Neural crest cell (in vitro differentiated cells): ENCODE measurements around the gene SFXN2. TPM values are rescaled to one million over a fixed set of nuclear protein-coding genes. Genes with fewer than 3 reads are reported as not detected.

ENCODE experiments used
- DNase-seq: peaks from one replicate; pipeline ENCODE4 v3.0.0; 2021; ENCODE audit warnings: low read depth, mixed read lengths, low spot score
- H3K27ac Mint-ChIP-seq: one replicate; pipeline ENCODE4 v1.8.0; 2021; ENCODE audit warnings: mild to moderate bottlenecking, mixed read lengths; ENCODE audit not compliant: unreplicated experiment
- H3K27me3 Mint-ChIP-seq: 2 replicates; pipeline ENCODE4 v1.8.0; 2021; ENCODE audit warnings: low read depth, mild to moderate bottlenecking, mixed read lengths
- H3K36me3 Mint-ChIP-seq: 2 replicates; pipeline ENCODE4 v1.8.0; 2021; ENCODE audit warnings: low read depth, mild to moderate bottlenecking, mixed read lengths
- H3K4me1 Mint-ChIP-seq: 2 replicates; pipeline ENCODE4 v1.8.0; 2021; ENCODE audit warnings: mixed read lengths
- H3K4me3 Mint-ChIP-seq: one replicate; pipeline ENCODE4 v1.8.0; 2021; ENCODE audit warnings: mild to moderate bottlenecking, mixed read lengths
- H3K9me3 Mint-ChIP-seq: 2 replicates; pipeline ENCODE4 v1.8.0; 2021; ENCODE audit warnings: mixed read lengths
- total RNA-seq: library from RNA; stranded (reverse); gene quantifications from 2 replicates; pipeline ENCODE4 v1.2.1, GENCODE V29; 2021
- TF ChIP-seq, protein P1 (sequence below): fragments of 200-600 bp; sonication (generic); conservative IDR thresholded peaks from 2 replicates; pipeline ENCODE4 v1.5.0; 2021; ENCODE audit warnings: antibody characterized with exemption, mild to moderate bottlenecking

SFXN2 gene
- total RNA-seq, 1 donor from 2014 or later, result 36.6 TPM

DNA sequence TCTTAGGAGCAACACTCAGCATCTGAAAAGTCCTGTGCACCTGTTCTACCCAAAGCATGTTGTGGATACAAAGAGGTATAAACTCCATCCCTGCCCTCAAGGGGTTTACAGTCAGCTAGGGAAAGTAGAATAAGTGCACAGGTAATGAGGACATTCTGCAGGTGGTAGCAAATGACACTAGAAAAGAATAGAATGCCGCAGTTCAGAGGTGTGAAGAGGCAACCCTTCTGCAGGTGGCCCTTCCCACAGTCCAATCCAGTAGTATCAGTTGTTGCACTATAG, 66.0 kb downstream of the SFXN2 start:
- Mint-ChIP-seq H3K36me3 (no peaks in the 10 kb centered on the region), H3K4me1 (peaks cover 59% of the 10 kb centered on the region), H3K9me3 (no peaks in the 10 kb centered on the region), H3K27me3 (no peaks in the 10 kb centered on the region), H3K4me3 (no peak overlapping the region), H3K27ac (no peak overlapping the region)
- no peak for DNase-seq
- TF ChIP-seq, protein P1, sequence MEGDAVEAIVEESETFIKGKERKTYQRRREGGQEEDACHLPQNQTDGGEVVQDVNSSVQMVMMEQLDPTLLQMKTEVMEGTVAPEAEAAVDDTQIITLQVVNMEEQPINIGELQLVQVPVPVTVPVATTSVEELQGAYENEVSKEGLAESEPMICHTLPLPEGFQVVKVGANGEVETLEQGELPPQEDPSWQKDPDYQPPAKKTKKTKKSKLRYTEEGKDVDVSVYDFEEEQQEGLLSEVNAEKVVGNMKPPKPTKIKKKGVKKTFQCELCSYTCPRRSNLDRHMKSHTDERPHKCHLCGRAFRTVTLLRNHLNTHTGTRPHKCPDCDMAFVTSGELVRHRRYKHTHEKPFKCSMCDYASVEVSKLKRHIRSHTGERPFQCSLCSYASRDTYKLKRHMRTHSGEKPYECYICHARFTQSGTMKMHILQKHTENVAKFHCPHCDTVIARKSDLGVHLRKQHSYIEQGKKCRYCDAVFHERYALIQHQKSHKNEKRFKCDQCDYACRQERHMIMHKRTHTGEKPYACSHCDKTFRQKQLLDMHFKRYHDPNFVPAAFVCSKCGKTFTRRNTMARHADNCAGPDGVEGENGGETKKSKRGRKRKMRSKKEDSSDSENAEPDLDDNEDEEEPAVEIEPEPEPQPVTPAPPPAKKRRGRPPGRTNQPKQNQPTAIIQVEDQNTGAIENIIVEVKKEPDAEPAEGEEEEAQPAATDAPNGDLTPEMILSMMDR, result no peak

DNA sequence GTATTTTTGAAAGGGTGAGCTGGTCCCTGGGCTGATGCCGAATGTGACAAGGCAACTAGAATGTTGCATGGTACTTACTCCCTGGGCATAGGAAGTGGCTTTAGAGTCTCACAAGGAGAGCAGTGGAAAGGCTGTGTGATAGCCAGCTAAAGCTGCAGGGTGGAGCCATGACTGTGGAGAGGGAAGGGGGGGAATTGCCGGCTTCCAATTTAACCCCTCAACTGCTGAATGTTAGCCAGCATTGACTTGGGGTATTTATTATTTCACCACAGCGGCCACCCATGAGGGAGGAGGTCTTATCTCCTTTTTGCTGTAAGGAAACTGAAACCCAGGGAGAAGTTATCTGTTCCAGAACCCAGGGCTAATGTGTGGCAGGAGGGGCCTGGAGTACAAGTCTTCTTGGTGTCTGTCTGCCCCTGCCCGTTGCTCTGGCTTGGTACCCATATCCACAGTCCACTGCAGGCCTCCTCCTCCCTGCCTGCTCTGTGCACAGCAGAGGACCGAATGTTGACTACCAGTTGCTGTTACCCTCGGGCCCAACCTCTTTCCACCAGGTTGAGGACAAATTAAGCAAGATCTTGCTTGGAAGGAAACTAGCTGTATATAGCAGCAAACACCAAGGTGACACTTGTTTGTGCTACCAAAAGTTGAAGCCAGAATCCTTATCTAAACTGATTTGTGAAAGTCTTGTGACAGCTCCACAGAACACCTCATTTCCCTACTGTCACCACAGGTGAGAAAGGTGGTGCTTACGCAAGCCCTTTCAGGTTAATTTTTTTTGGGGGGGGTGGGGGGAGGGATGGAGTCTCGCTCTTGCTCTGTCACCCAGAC, 66.9 kb downstream of the SFXN2 start:
- no peaks in the 10 kb centered on the region for H3K36me3 Mint-ChIP-seq
- H3K4me1 Mint-ChIP-seq, result peaks cover 50% of the 10 kb centered on the region
- H3K27me3 Mint-ChIP-seq, result no peaks in the 10 kb centered on the region
- H3K4me3 Mint-ChIP-seq, result no peak overlapping the region
- no peak for DNase-seq
- no peaks in the 10 kb centered on the region for H3K9me3 Mint-ChIP-seq
- no peak overlapping the region for H3K27ac Mint-ChIP-seq
- TF ChIP-seq, protein P1, result no peak

DNA sequence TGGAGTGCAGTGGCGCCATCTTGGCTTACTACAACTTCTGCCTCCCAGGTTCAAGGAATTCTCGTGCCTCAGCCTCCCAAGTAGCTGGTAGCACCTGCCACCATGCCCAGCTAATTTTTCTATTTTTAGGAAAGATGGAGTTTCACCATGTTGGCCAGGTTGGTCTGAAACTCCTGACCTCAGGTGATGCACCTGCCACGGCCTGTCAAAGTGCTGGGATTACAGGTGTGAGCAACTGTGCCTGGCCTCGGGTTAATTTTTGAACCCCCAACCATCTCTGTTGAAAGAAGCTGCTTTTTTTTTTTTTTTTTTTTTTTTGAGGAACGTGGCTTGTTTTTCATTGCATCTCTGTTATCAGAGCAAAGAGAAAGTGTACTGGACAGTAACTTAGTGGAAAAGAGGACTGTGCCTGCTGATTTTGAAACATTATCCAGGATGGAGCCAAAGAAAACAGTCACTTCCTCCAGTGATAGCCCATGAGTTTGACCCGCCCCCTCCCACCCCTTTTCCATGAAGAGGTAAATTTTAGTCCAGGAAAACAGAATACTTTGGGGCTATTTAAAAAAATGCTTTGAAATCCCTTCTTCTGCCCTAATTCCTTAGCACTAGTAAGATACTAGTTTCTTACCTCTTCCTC, 67.6 kb downstream of the SFXN2 start:
- H3K27ac Mint-ChIP-seq, result no peak overlapping the region
- no peaks in the 10 kb centered on the region for H3K27me3 Mint-ChIP-seq
- no peaks in the 10 kb centered on the region for H3K36me3 Mint-ChIP-seq
- TF ChIP-seq, protein P1, result no peak
- H3K4me3 Mint-ChIP-seq, result no peak overlapping the region
- H3K9me3 Mint-ChIP-seq, result no peaks in the 10 kb centered on the region
- DNase-seq, result no peak
- H3K4me1 Mint-ChIP-seq, result peaks cover 43% of the 10 kb centered on the region

DNA sequence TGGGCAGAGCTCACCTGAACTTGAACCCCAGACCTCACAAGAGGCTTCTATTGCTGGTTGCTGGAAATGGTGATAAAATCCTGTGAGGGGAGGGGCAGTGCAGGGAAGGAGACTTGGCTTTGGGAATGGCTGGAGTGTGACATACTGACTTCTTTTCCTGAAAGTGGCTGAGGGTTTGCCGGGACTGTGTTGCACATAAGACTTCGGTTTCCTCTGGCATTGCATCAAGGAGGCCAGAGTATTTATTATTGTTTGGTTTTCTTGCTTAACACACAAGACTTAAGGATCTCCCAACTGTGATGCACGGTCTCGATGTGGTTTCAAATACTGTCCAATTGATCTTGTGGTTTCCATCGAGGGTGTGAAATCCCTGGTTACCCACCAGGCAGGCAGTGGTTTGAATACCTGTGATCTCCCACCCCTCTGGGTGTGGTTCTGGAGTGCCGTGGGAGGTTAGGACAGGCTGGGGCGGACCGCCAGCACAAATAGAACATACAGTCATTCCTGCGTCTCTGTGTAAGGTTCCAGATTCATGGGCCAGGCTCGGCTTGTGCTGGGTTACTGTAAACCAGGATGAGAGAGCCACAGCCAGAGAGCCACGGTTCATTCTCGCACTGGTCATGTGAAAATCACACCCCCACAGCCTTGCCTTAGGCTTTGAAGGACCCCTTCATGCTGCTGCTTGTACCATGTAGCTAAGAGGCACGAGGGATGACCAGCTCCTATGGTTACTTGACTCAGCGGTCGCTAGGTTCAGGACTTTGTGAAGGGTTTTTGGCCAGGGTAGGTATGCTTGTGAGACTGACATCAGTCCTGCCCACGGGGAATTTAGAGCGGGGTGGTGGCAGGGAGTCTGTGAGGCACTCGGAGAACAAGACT, 68.5 kb downstream of the SFXN2 start:
- H3K4me3 Mint-ChIP-seq, result no peak overlapping the region

DNA sequence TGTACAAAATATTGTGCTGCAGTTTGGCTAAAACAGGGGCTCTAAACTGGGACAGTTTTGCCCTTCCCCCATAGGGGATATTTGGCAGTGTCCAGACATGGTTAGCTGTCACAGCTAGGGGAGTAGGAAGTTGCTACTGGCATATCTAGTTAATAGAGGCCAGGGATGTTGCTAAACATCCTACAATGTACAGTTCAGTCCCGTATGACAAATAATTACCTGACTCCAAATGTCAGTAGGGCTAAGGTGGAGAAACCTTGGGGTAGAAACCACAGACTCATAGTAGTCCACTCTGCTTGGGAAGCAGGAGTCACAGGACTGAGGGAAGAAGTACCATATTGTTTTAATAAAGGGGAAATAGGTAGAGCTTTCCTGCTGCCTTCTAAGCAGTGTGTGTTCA, 69.1 kb downstream of the SFXN2 start:
- no peak overlapping the region for H3K4me3 Mint-ChIP-seq

More for the DNA sequence above, 68.5 kb downstream of the SFXN2 start:
- Mint-ChIP-seq H3K27ac (no peak overlapping the region), H3K9me3 (no peaks in the 10 kb centered on the region), H3K36me3 (no peaks in the 10 kb centered on the region), H3K4me1 (peaks cover 37% of the 10 kb centered on the region), H3K27me3 (no peaks in the 10 kb centered on the region)
- TF ChIP-seq, protein P1, result no peak
- DNase-seq, result no peak

More for the DNA sequence above, 69.1 kb downstream of the SFXN2 start:
- Mint-ChIP-seq H3K36me3 (no peaks in the 10 kb centered on the region), H3K27me3 (no peaks in the 10 kb centered on the region), H3K9me3 (no peaks in the 10 kb centered on the region), H3K27ac (no peak overlapping the region), H3K4me1 (peaks cover 31% of the 10 kb centered on the region)
- TF ChIP-seq, protein P1, result no peak
- no peak for DNase-seq
